Adrenal gland (tissue), 12 donors: ENCODE data around the gene NAALADL2. TPM values are rescaled to one million over a fixed set of nuclear protein-coding genes. Genes with fewer than 3 reads are reported as not detected.

Experiments used
- DNase-seq, 7 donors: peaks; one replicate each; pipeline ENCODE4 v3.0.0-alpha.2; 2019 to 2020
- H3K27ac ChIP-seq, 5 donors: fragments of 200-600 bp; sonication (generic) in 4 of 5; 1 replicate in 3 of 5; 2 replicates in 2 of 5; pipeline versions ENCODE4 v1.5.1 to v1.8.0; 2016 to 2020; ENCODE audit warnings: mild to moderate bottlenecking in 1 of 5
- H3K27me3 ChIP-seq: fragments of 200-600 bp; 2 replicates; pipeline ENCODE4 v1.8.0; 2021
- H3K36me3 ChIP-seq, 2 donors: fragments of 200-600 bp; replicated peaks in 1 of 2; 1 replicate in 1 of 2; 2 replicates in 1 of 2; pipeline versions ENCODE4 v1.5.1 to v1.8.0; 2018 to 2022
- H3K4me1 ChIP-seq, 2 donors: fragments of 200-600 bp; replicated peaks in 1 of 2; 1 replicate in 1 of 2; 2 replicates in 1 of 2; pipeline versions ENCODE4 v1.5.1 to v1.8.0; 2018 to 2021
- H3K4me3 ChIP-seq, 4 donors: fragments of 200-600 bp; sonication (generic) in 3 of 4; one replicate each; pipeline ENCODE4 v1.5.1; 2016 to 2018
- H3K9me3 ChIP-seq, 3 donors: fragments of 200-600 bp; sonication (generic) in 1 of 3; replicated peaks in 1 of 3; 1 replicate in 2 of 3; 2 replicates in 1 of 3; pipeline versions ENCODE4 v1.5.1 to v1.8.0; 2016 to 2021
- CTCF ChIP-seq, 6 experiments: fragments of 450-650 bp in 4 of 6; fragments of 200-600 bp in 2 of 6; sonication (generic) in 1 of 6; IDR thresholded peaks; 1 replicate in 5 of 6; 2 replicates in 1 of 6; pipeline versions ENCODE4 v1.5.1 to v1.8.0; 2016 to 2021; ENCODE audit warnings: antibody characterized with exemption in 6 of 6, mild to moderate bottlenecking in 2 of 6, moderate library complexity in 1 of 6
- POLR2A ChIP-seq, 2 donors: fragments of 450-650 bp; IDR thresholded peaks; one replicate each; pipeline ENCODE4 v1.6.1; 2017; ENCODE audit warnings: antibody characterized with exemption in 2 of 2, mild to moderate bottlenecking in 2 of 2, moderate library complexity in 1 of 2
- WGBS, 4 donors: extraction: QIAGEN DNeasy Blood & Tissue Kit in 2 of 4; methylation state at CpG; one replicate each; pipeline versions ENCODE4 v1.1.5 to v1.1.7; 2013 to 2017; 5-methylcytosine and 5-hydroxymethylcytosine counted together
- intact Hi-C, 2 donors: fragments of 100-400 bp; cut with DNase I; formaldehyde crosslinking; loops; one replicate each; pipeline versions ENCODE4 v1.14.1 to v1.15.0; 2022 to 2023
- polyA plus RNA-seq, 3 donors: library from polyadenylated mRNA; stranded (reverse); fragments of 200-250 nt in 2 of 3; fragments of 350-450 nt in 1 of 3; fragmentation: Illumina TruSeq in 1 of 3; extraction: RNeasy Lipid Tissue Mini Kit (QIAGEN cat#74804) in 1 of 3; gene quantifications; one replicate each; pipeline ENCODE4 v1.2.3, GENCODE V29; 2013 to 2014
- total RNA-seq, 9 donors: library from RNA; depleted of rRNA in 4 of 9; stranded (reverse); fragments of >200 nt in 4 of 9; fragments of 120-200 nt in 1 of 9; fragmentation: NEBNext Ultra II Directional in 1 of 9; extraction: Animal tissue kit (Norgen Biotek cat#: 25700) in 1 of 9; gene quantifications; one replicate each; pipeline versions ENCODE4 v1.1.0 to v1.2.4, GENCODE V29; 2013 to 2023
- donor health status: healthy with polysubstance abuse.
- donor health status: Bipolar disorder and iron deficiency.
- donor health status: DM: yes; HTN: yes; CAD: no.
- donor health status: DM: no; HTN: no; CAD: no.
- donor health status: DM: no; HTN: no; CAD: no.
- donor health status: DM: yes; HTN: yes; CAD: no.

NAALADL2 gene
- total and polyA plus RNA-seq, 12 donors, result 0.24 to 7.8 (median 4.8) TPM

- H3K36me3 ChIP-seq, result no peaks in the 10 kb centered on the region
- no peak for DNase-seq
- no peaks in the 10 kb centered on the region for H3K27me3 ChIP-seq
- WGBS, 4 donors, result 38 to 55% (median 48%) methylated on average over 1 of the region's 1 CpG
- H3K9me3 ChIP-seq, result peaks cover 0 to 4% (median 0%) of the 10 kb centered on the region in 3 donors
- no peak overlapping the region for H3K27ac ChIP-seq
- no peaks in the 10 kb centered on the region for H3K4me1 ChIP-seq
- no peak overlapping the region for H3K4me3 ChIP-seq
- intact Hi-C loops, result no loop called here
- TF ChIP-seq POLR2A (IDR thresholded peaks at IDR 0.05) (no peak), CTCF (IDR thresholded peaks at IDR 0.05) (no peak)
These were observed 319.9 kb downstream of the NAALADL2 start for GRCh38 chr3:175179055-175179454.

GRCh38 chr3:175184392-175184791 lies 325.3 kb downstream of the NAALADL2 start:
- no peak for DNase-seq
- WGBS, 4 donors, result 87 to 90% (median 87%) methylated on average over 3 of the region's 3 CpGs
- intact Hi-C loops, result no loop called here

DNA sequence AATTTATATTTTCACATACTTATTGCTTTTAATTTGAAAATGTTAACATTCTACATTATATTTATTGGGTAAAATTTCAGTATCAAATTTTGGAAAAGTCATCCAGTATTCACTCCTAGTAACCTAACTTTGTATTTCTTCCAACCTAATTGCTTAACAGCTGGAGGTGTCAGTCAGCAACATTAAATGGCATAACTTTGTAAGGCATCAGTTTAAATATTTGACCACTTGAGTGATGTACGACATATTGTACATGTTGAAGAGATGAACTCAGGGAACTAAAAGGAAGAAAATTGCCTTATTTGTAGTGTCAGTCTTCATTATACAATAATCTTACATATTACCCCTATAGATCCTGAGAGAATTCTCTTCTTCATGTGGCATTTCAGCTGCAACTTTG lies 326.8 kb downstream of the NAALADL2 start:
- H3K9me3 ChIP-seq, result peaks cover 0 to 4% (median 0%) of the 10 kb centered on the region in 3 donors
- H3K4me3 ChIP-seq, result no peak overlapping the region
- no peaks in the 10 kb centered on the region for H3K27me3 ChIP-seq
- TF ChIP-seq POLR2A (IDR thresholded peaks at IDR 0.05) (no peak), CTCF (IDR thresholded peaks at IDR 0.05) (no peak)
- 85 to 94% (median 93%) methylated on average over 1 of the region's 1 CpG for WGBS, 4 donors
- intact Hi-C loops, result no loop called here
- no peaks in the 10 kb centered on the region for H3K4me1 ChIP-seq
- no peak overlapping the region for H3K27ac ChIP-seq
- H3K36me3 ChIP-seq, result no peaks in the 10 kb centered on the region
- DNase-seq, result no peak

More at GRCh38 chr3:175184392-175184791, 325.3 kb downstream of the NAALADL2 start:
- Histone ChIP-seq H3K4me1 (no peaks in the 10 kb centered on the region), H3K27me3 (no peaks in the 10 kb centered on the region), H3K27ac (no peak overlapping the region), H3K36me3 (no peaks in the 10 kb centered on the region), H3K4me3 (no peak overlapping the region), H3K9me3 (peaks cover 0 to 4% (median 0%) of the 10 kb centered on the region in 3 donors)
- TF ChIP-seq POLR2A (IDR thresholded peaks at IDR 0.05), result no peak
- TF ChIP-seq CTCF (IDR thresholded peaks at IDR 0.05), result no peak

- H3K4me1 ChIP-seq, result no peaks in the 10 kb centered on the region
- no peak for DNase-seq
- intact Hi-C loops, result no loop called here
- H3K4me3 ChIP-seq, result no peak overlapping the region
- no peak for TF ChIP-seq CTCF (IDR thresholded peaks at IDR 0.05)
- TF ChIP-seq POLR2A (IDR thresholded peaks at IDR 0.05), result no peak
- peaks cover 0 to 4% (median 0%) of the 10 kb centered on the region in 3 donors for H3K9me3 ChIP-seq
- no peaks in the 10 kb centered on the region for H3K27me3 ChIP-seq
- no peaks in the 10 kb centered on the region for H3K36me3 ChIP-seq
- no peak overlapping the region for H3K27ac ChIP-seq
- WGBS, 4 donors, result 63 to 82% (median 74%) methylated on average over 3 of the region's 3 CpGs
These were observed 327.4 kb downstream of the NAALADL2 start for GRCh38 chr3:175186511-175186910.
